Fibroblast of skin of back (primary cell): ENCODE results near the gene FMN1.
A peak's percentile ranks its signal among the peaks of the same experiment; 100 is the strongest.
"Not testable (repeated sequence)": the region's sequence is repeated elsewhere in the genome, so short reads cannot be mapped to it uniquely, and the experiment has no call there.

ENCODE experiments used
- DNase-seq: peaks from one replicate; pipeline ENCODE4 v3.0.0-alpha.2; 2013

FMN1 gene

GRCh38 chr15:33086500-33087121, 107.9 kb downstream of the FMN1 start:
- peak; percentile 73 for DNase-seq

DNA sequence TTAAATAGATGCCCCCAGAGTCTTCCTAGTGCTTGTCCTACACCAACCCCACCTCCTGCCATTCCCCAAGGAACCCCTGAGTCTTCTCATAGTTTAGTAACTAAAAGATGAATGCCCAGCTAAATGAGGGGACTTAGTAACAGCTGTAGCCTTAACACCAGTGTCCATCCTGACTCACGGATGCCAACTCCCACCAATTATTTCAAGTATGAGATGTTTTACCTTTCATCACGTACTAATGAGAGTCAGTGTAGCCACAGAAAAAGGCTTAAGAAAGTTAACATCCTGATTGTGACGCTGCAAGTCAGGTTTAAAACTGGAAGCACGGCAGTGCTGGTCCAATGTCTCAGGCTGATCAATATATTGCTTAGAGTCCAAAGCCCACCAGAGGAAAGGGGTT, 109.9 kb downstream of the FMN1 start:
- DNase-seq: no peak

DNA sequence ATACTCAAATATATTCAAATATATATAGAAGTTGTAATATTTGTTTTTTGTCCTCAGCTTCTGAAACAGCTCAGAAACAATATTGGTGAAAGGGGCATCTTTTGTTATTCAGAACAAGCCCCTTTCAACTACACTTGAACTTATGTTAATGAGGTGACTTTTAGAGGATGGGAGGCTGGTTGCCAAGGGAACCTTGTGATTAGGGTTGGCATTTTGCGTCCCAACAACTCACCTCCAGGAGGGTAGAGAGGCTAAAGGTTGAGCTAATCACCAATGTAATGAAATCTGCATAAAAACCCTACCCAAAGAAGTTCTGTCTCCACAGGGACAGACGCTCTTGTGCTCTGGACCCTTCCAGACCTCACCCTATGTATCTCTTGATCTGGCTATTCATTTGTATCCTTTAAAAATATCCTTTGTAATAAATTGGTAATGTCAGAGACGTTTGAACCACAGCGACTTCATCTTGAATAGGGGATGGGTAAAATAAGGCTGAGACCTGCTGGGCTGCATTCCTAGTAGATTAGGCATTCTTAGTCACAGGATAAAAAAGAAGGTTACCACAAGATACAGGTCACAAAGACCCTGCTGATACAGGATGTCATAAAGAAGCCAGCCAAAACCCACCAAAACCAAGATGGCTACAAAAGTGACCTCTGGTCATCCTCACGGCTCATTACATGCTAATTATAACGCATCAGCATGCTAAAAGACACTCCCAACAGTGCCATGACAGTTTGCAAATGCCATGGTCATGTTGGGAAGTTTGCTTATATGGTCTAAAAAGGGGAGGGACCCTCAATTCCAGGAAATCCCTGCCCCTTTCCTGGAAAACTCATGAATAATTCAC, 111.1 kb downstream of the FMN1 start:
- peak; percentile 41 for DNase-seq

DNA sequence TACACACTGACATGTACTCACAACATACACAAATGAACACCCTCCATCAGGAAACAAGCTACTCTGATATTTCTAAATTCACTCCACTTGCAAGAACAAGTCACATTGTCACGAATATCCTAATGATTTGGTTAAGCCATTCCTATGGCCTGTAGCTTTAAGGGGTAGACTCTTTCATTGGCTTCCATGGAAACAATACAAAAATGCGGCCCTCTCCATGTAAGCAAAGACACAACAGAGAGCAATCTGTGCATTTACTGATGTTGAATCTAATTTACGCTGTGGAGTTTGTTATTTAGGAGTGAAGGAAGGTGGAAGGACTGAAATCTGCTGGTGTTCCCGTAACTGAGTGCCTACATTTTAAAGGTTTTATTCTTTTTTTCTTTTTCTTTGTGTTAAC, 114.5 kb downstream of the FMN1 start:
- no peak for DNase-seq

- no peak for DNase-seq
Observed at GRCh38 chr15:33078607-33079006, 115.9 kb downstream of the FMN1 start.

DNA sequence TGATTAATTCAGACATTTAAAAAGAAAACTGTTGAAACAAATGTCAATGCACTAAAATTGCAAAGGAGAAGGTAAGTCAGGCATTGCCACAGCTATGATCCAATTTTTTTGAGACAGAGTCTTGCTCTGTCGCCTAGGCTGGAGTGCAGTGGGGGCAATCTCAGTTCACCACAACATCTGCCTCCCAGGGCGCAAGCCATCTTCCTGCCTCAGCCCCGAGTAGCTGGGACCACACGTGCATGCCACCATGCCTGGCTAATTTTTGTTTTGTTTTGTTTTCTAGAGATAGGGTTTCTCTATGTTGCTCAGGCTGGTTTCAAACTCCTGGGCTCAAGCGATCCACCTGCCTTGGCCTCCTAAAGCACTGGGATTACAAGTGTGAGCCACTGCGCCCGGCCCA, 117.6 kb downstream of the FMN1 start:
- DNase-seq: no peak

DNA sequence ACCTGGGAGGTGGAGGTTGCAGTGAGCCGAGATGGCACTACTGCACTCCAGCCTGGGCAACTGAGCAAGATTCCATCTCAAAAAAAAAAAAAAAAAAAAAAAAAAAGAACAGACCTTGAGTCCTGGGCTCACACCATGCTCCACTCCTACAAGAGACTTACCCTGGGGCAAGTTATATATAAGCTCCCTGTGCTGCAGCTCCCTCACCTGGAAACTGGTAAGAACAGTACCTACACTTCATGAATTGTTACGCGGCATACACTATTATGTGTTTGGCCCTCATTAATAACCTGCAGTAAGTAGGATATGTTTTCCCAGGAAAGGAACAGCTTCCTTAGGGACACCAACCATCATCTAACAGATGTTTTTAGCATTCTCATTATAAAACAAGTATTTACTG, 119.6 kb downstream of the FMN1 start:
- DNase-seq: no peak

DNA sequence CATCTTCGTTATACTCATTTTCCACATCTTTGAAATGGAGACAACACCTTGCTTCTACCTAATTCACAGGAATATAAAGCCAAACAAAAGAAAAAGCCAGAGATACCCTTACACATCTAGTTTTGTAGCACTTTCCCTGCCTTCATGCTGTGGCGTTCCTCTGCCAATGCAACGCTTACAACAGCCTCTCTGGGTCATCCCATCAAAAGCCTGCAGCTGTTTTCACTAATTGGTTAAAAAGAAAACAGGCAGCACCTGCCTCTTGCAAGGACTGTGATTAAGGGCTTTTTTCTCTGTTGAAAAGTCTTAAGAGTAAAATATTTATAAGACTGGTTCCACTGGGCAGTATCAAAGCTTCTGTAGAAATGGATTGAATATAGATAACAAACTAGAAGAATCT, 120.3 kb downstream of the FMN1 start:
- DNase-seq: no peak

DNA sequence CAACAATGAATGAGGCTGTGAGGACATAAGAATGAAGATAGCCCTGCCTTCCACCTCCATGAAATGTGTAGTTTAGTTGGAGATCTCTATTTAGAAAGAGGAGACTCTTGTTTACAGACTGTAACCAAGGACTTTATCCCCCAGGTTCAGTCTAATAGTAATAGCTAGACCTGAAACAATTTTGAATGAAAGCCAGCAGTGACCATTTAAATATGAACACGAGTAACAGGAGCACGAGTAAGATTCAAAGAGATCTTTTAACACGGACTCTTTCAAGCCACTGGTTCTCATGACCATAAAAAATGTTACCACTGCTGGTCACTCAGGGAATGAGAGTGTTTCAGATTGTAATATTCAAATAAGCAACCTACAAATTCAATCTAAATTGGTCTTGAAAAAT, 123.1 kb downstream of the FMN1 start:
- no peak for DNase-seq

DNA sequence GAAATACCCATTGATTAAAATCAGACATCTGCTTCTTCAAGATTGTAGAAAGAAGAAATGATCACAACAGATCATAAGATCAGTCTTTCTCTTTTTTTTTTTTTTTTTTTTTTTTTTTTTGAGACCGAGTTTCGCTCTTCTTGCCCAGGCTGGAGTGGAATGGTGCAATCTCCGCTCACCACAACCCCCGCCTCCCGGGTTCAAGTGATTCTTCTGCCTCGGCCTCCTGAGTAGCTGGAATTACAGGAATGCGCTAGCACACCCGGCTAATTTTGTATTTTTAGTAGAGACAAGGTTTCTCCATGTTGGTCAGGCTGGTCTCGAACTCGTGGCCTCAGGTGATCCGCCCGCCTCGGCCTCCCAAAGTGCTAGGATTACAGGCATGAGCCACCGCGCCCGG, 124.6 kb downstream of the FMN1 start:
- not testable (repeated sequence) for DNase-seq

DNA sequence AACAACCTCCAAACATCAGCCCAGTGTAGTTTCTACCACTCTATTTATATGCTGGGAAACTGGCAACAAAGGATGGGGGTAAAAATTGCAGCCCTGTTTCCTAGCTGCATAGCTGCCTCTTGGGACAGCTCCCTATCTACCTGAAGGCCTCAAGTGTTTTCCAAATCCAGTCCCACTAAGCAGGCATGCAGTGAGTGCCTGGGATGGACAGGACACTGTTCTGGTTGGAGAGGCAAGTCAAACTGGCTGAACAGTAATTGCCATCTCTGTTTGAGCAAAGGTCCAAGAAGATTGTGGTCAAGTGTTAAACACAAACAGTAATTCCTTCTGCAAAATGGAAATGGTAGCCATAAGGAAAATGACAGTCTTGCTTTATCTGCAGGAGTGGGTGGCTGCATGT, 125.4 kb downstream of the FMN1 start:
- DNase-seq: no peak

DNA sequence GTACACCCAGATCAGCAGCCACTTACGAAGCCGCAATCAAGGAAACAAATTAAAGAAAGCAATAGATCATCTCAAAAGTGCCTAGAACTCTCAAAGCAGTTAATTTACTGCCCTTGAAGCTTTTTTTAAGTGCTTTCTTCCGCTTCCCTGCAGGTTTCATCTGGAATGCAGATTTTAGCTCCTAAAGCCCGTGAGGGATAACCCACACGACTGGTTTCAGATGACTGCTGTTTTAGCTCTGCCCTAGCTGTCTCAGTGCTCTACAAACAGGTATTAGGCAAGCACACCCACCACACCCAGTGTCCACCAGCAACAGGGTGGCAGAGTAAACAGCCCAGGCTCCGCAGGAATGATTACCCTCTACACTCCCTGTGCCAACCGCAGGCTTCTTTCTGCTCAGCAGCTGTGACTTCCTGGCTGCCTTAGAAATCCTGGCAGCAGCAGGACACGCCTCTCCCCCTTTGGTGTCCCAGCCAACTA, 126.0 kb downstream of the FMN1 start:
- peak; percentile 63 for DNase-seq

DNA sequence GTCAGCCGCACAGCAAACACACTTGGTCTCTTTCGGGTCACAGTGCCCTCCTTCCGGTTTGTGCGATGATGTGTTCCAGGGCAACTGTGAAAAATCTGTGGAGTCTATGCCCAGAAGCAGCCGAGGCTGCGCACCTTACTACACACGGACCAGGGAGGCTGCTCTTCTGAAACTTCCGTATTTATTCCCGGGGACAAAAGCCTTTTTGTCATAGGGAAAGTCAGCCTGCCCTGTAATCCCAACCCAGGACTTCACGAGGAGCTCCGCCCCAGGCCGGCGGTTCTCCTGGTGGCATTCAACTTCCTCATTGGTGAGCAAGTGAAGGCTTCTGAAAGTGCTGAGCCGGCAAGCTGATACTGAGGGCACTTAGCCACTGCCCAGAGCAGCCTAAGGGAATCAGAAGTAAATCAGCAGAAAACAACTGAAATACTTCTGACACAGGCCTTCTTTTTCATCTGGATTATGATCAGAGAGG, 126.5 kb downstream of the FMN1 start:
- DNase-seq: peak; percentile 74

DNA sequence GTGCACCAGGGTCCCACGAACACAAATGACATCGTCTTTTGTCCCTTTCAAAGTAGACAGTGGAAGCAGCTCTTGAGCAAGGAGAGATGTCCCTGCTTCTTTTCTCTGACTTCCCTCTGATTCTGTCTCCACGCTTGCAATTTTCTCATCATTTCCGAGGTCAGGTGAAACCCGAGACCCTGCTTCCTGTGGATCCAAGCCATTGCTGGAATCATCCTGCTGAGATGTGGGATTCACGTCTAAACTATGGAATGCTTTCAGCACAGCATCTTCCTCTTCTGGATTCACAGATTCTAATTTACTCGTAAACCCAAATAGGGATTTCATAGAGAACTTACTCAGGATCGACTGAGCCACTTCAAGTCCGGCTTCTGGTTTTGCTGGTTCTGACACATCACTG, 127.1 kb downstream of the FMN1 start:
- DNase-seq: peak; percentile 88

DNA sequence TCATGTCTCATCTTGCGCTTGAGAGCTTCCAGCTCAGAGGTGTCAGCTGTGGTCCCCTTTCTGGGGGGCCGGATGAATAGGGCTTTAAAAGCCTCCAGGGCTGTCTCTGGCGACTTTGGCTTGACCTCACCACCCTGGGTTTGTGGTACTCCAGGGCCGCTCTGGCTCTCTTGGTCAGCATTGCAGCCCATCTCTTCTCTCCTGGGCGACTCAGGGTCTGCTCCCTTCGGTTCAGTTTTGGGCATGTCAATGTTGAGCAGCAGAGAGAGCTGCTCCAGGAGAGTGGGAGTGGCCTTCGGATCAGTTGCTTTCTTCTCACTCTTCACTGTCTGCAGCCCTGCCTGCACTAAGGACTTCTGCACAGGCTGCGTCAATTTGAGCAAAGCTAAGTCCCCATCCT, 127.9 kb downstream of the FMN1 start:
- DNase-seq: no peak

GRCh38 chr15:33064878-33065277, 129.6 kb downstream of the FMN1 start:
- peak; percentile 78 for DNase-seq

- DNase-seq: peak; percentile 36
Observed at GRCh38 chr15:33059184-33059583, 135.3 kb downstream of the FMN1 start.

DNA sequence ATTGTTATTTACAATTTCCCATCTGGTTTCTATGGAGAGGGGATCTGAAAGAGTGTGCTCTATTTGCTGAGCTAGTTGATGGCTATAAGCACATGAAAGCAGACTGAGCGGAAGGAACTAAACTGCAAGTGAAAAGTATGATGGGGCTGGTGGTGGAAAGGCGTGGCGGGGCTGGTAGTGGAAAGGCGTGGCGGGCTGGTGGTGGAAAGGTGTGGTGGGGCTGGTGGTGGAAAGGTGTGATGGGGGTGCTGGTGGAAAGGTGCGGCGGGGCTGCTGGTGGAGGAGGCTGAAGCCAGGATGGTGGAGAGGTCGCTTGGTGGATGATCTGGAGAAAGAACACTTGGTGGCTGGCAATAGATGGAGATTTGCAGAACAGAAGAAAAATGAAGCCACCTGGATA, 136.7 kb downstream of the FMN1 start:
- DNase-seq: no peak

- no peak for DNase-seq
Observed at GRCh38 chr15:33055962-33056361, 138.6 kb downstream of the FMN1 start.

GRCh38 chr15:33051528-33051927, 143.0 kb downstream of the FMN1 start:
- DNase-seq: no peak

- peak; percentile 11 for DNase-seq
Observed at GRCh38 chr15:33048255-33048654, 146.3 kb downstream of the FMN1 start.

DNA sequence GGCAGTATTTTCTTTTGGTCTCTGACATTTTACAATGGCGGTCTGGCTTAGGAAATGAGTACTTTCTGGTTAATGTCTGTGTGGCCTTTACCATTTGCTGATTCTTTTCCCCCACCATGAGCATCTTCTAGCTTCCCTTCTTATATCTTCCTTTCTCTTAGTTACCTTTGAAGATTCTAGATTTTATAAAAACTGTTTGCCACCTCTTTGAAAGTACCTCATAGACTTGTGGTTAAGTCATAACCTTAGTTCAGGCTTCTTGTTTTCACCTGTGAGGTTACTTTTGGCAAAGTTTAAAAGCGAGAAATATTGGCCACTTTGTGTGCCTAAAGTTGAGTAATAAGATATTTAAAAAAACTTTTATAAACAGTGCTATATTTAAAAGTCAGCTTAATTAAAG, 147.4 kb downstream of the FMN1 start:
- no peak for DNase-seq

DNA sequence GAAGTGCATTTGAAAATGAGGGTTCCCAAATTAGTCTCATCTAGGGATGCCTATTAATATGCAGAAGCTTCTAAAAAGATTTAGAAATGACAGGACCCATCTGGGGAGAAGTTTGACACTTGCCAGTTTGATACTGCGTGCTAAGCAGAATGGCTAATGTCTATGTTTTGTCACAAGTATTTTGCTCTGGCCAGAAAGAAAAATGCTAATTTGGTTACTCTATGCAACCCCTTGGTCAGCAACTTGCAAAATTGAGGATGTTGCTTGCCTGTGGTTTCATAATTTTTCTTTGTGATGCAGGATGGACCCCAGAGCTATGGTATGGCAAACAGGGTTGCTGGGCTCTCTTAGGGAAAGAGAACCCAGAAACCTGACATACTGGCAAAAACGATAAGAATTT, 148.2 kb downstream of the FMN1 start:
- DNase-seq: no peak
